ENCODE measurements around the gene NXPH3.

GRCh38 chr17:49596613-49597244, 21.1 kb downstream of the NXPH3 start:
- TF ChIP-seq GATA3 (IDR thresholded peaks at IDR 0.05; ENCODE audit: low read depth, low read length) = 0 out of 2 replicates have a peak, but pooled peaks have one; percentile 17
- no peak for TF ChIP-seq GATA2 (IDR thresholded peaks at IDR 0.05; ENCODE audit: low read depth, low read length)

Data from SH-SY5Y (cell line).